ENCODE results near the gene RASSF8. TPM values are rescaled to one million over a fixed set of nuclear protein-coding genes. Genes with fewer than 3 reads are reported as not detected.

RASSF8 gene
- polyA plus RNA-seq, 1 donor (not counting 4 experiments of a cell fraction or from before 2014, with no cell fraction given): 10.5 TPM

DNA sequence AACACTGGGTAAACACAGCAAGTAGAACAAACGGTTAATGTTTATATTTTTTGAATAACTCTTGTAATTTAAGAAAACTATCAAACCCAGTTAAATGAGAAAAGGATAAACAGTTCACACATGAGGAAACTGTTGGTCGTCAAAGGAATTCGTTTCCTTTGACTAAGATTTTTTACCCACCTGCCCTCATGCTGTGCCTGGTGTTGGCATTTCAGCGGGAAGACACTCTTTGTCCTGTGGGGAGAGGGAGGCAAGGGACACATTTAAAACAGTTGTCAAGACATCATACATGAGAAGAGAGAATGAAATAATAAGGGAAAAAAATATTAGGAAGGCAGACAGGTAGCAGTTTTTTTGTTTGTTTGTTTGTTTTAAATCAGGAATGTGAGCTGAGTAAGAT lies 95.9 kb downstream of the RASSF8 start:
- H3K4me2 ChIP-seq (ENCODE audit: control insufficient read depth, extremely low read depth, insufficient read depth, low read depth, low read length): no peak overlapping the region
- H3K9me1 ChIP-seq (ENCODE audit: control insufficient read depth, extremely low read depth, insufficient read depth, low read length): no peaks in the 10 kb centered on the region
- TF ChIP-seq CTCF (optimal IDR thresholded peaks at IDR 0.05 in 1 of 3, IDR thresholded peaks at IDR 0.05 in 1 of 3, conservative IDR thresholded peaks at IDR 0.05 in 1 of 3; ENCODE audit: extremely low read depth in 1 of 3, insufficient read depth in 2 of 3, low read length in 3 of 3) (no peak), EZH2 (IDR thresholded peaks at IDR 0.05; ENCODE audit: low read length) (no peak)
- no peaks in the 10 kb centered on the region for H3K27me3 ChIP-seq (ENCODE audit: control insufficient read depth, extremely low read depth, insufficient read depth, low read length)
- H3K9ac ChIP-seq (ENCODE audit: control insufficient read depth, extremely low read depth, insufficient read depth, low read length): no peak overlapping the region
- H2AFZ ChIP-seq (ENCODE audit: control insufficient read depth, low read length): no peak overlapping the region
- no peak for FAIRE-seq
- DNase-seq (ENCODE audit: low read depth, low spot score): no peak
- H3K36me3 ChIP-seq (ENCODE audit: control insufficient read depth in 2 of 2, extremely low read depth in 1 of 2, insufficient read depth in 2 of 2, low read length in 2 of 2): no peaks in the 10 kb centered on the region
- no peaks in the 10 kb centered on the region for H4K20me1 ChIP-seq (ENCODE audit: control insufficient read depth, extremely low read depth, insufficient read depth, low read length)
- no peaks in the 10 kb centered on the region for H3K4me1 ChIP-seq (ENCODE audit: control insufficient read depth, extremely low read depth, insufficient read depth, low read length)
- no peaks in the 10 kb centered on the region for H3K9me3 ChIP-seq (ENCODE audit: control insufficient read depth, low read depth, low read length)
- H3K4me3 ChIP-seq (ENCODE audit: control insufficient read depth in 2 of 3, extremely low read depth in 1 of 3, insufficient read depth in 2 of 3, low read depth in 1 of 3, low read length in 3 of 3): no peak overlapping the region
- no peaks in the 10 kb centered on the region for H3K79me2 ChIP-seq (ENCODE audit: control insufficient read depth, insufficient read depth, low read length)
- dilution Hi-C loops (cut with MboI; ENCODE audit: extremely low pct_ligation_motif_present, low sequenced_read_pairs): no loop called here
- no peak overlapping the region for H3K27ac ChIP-seq (ENCODE audit: control insufficient read depth, insufficient read depth, low read length)

DNA sequence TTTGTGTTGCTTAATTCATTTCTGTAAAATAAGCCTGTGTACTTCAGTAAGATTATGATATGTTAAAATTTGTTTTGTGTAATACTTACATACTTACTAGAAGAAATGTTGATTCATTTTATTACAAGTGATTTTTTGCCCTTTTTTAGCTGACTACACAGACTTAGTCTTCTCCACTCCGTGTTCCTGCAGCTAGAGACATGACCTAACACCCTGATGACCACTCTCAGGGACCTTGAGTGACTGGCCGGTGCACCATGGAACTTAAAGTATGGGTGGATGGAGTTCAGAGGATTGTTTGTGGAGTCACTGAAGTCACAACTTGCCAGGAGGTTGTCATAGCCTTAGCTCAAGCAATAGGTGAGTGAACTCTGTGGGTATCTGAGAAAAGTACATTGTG lies 96.6 kb downstream of the RASSF8 start:
- no peaks in the 10 kb centered on the region for H3K27me3 ChIP-seq (ENCODE audit: control insufficient read depth, extremely low read depth, insufficient read depth, low read length)
- no peaks in the 10 kb centered on the region for H3K9me1 ChIP-seq (ENCODE audit: control insufficient read depth, extremely low read depth, insufficient read depth, low read length)
- TF ChIP-seq EZH2 (IDR thresholded peaks at IDR 0.05; ENCODE audit: low read length) (no peak), CTCF (optimal IDR thresholded peaks at IDR 0.05 in 1 of 3, IDR thresholded peaks at IDR 0.05 in 1 of 3, conservative IDR thresholded peaks at IDR 0.05 in 1 of 3; ENCODE audit: extremely low read depth in 1 of 3, insufficient read depth in 2 of 3, low read length in 3 of 3) (no peak)
- no peak overlapping the region for H3K9ac ChIP-seq (ENCODE audit: control insufficient read depth, extremely low read depth, insufficient read depth, low read length)
- no peaks in the 10 kb centered on the region for H3K79me2 ChIP-seq (ENCODE audit: control insufficient read depth, insufficient read depth, low read length)
- DNase-seq (ENCODE audit: low read depth, low spot score) (no peak), FAIRE-seq (no peak)
- dilution Hi-C loops (cut with MboI; ENCODE audit: extremely low pct_ligation_motif_present, low sequenced_read_pairs): no loop called here
- no peak overlapping the region for H3K4me2 ChIP-seq (ENCODE audit: control insufficient read depth, extremely low read depth, insufficient read depth, low read depth, low read length)
- no peaks in the 10 kb centered on the region for H3K36me3 ChIP-seq (ENCODE audit: control insufficient read depth in 2 of 2, extremely low read depth in 1 of 2, insufficient read depth in 2 of 2, low read length in 2 of 2)
- H2AFZ ChIP-seq (ENCODE audit: control insufficient read depth, low read length): no peak overlapping the region
- H3K9me3 ChIP-seq (ENCODE audit: control insufficient read depth, low read depth, low read length): no peaks in the 10 kb centered on the region
- no peaks in the 10 kb centered on the region for H4K20me1 ChIP-seq (ENCODE audit: control insufficient read depth, extremely low read depth, insufficient read depth, low read length)
- no peaks in the 10 kb centered on the region for H3K4me1 ChIP-seq (ENCODE audit: control insufficient read depth, extremely low read depth, insufficient read depth, low read length)
- H3K4me3 ChIP-seq (ENCODE audit: control insufficient read depth in 2 of 3, extremely low read depth in 1 of 3, insufficient read depth in 2 of 3, low read depth in 1 of 3, low read length in 3 of 3): no peak overlapping the region
- H3K27ac ChIP-seq (ENCODE audit: control insufficient read depth, insufficient read depth, low read length): no peak overlapping the region

All from keratinocyte (primary cell).